ENCODE measurements around the gene TYW5.

- no peak for TF ChIP-seq CTCF (IDR thresholded peaks at IDR 0.05)
- TF ChIP-seq POLR2AphosphoS5 (IDR thresholded peaks at IDR 0.05; ENCODE audit: low read depth, low read length) = no peak
- TF ChIP-seq SIN3A (IDR thresholded peaks at IDR 0.05; ENCODE audit: borderline replicate concordance, insufficient read depth, low read depth, low read length) = no peak
These were observed 22.7 kb upstream of the TYW5 start for GRCh38 chr2:199977984-199978415.
